GM18505 (cell line): ENCODE results near the gene XCL2.

Source experiments
- ATAC-seq: cut with Tn5 transposase; IDR thresholded peaks from one replicate; pipeline ENCODE4 v1.9.1; 2021; ENCODE audit not compliant: unreplicated experiment
- POLR2A ChIP-seq: IDR thresholded peaks from 4 replicates; pipeline ENCODE4 v1.6.1; 2011; ENCODE audit warnings: borderline replicate concordance; ENCODE audit not compliant: insufficient read depth, insufficient read length; ENCODE audit errors: extremely low read depth

XCL2 gene

GRCh38 chr1:168498159-168498631, 45.6 kb downstream of the XCL2 start:
- ATAC-seq: no peak
- TF ChIP-seq POLR2A: no peak

- ATAC-seq: no peak
- TF ChIP-seq POLR2A: no peak
Observed at GRCh38 chr1:168497376-168497950, 46.3 kb downstream of the XCL2 start.

GRCh38 chr1:168491527-168492164, 52.2 kb downstream of the XCL2 start:
- no peak for ATAC-seq
- no peak for TF ChIP-seq POLR2A
